Measurements from ENCODE around the gene PELI2. TPM values are rescaled to one million over a fixed set of nuclear protein-coding genes. Genes with fewer than 3 reads are reported as not detected.

PELI2 gene
- total and polyA plus RNA-seq, 2 experiments from 2014 or later = 8.0 to 24.5 TPM

GRCh38 chr14:56297449-56297848 is 179.2 kb downstream of the PELI2 start:
- no peak for TF ChIP-seq NANOG (IDR thresholded peaks at IDR 0.05; ENCODE audit: borderline replicate concordance)
- no peak for TF ChIP-seq REST (IDR thresholded peaks at IDR 0.05; ENCODE audit: unreplicated experiment)
- TF ChIP-seq ZNF331 (CRISPR knock-in tag; IDR thresholded peaks at IDR 0.05; ENCODE audit: low read depth) = no peak
- TF ChIP-seq ZNF462 (CRISPR knock-in tag; IDR thresholded peaks at IDR 0.05) = no peak
- TF ChIP-seq CTCF (conservative IDR thresholded peaks at IDR 0.05; ENCODE audit: low read depth in 2 of 2) = no peak
- TF ChIP-seq EZH2 (IDR thresholded peaks at IDR 0.05; ENCODE audit: low read depth, unreplicated experiment) = no peak
- no peak for TF ChIP-seq CREB1 (CRISPR knock-in tag; IDR thresholded peaks at IDR 0.05; ENCODE audit: low read depth)
- TF ChIP-seq JUNB (IDR thresholded peaks at IDR 0.05; ENCODE audit: unreplicated experiment) = no peak
- no peak for TF ChIP-seq POLR2AphosphoS5 (IDR thresholded peaks at IDR 0.05; ENCODE audit: low read depth)
- TF ChIP-seq ZNF114 (CRISPR knock-in tag; IDR thresholded peaks at IDR 0.05) = no peak
- no peak for TF ChIP-seq EZH2phosphoT487 (IDR thresholded peaks at IDR 0.05; ENCODE audit: unreplicated experiment)
- no peak for TF ChIP-seq ETS1 (IDR thresholded peaks at IDR 0.05)
- TF ChIP-seq STAT1 (IDR thresholded peaks at IDR 0.05; ENCODE audit: unreplicated experiment) = no peak
- H3K4me3 ChIP-seq = no peak overlapping the region
- H3K36me3 Mint-ChIP-seq (ENCODE audit: low read depth) = no peaks in the 10 kb centered on the region; the same call in 2 of the 3 replicates
- H3K4me1 ChIP-seq (ENCODE audit: insufficient read depth) = peaks cover 5% of the 10 kb centered on the region; the same call in 1 of the 2 replicates
- H3K4me2 ChIP-seq = no peak overlapping the region
- H2AFZ ChIP-seq = no peak overlapping the region
- H3K4me1 Mint-ChIP-seq = peaks cover 5% of the 10 kb centered on the region; the same call in 1 of the 3 replicates
- no peaks in the 10 kb centered on the region for H3K27me3 ChIP-seq (ENCODE audit: insufficient read depth)
- ATAC-seq = no peak
- H3K4me3 Mint-ChIP-seq = no peak overlapping the region
- H3F3A ChIP-seq (replicated peaks; ENCODE audit: low read depth) = no peaks in the 10 kb centered on the region
- peaks cover 5% of the 10 kb centered on the region for H4K20me1 ChIP-seq (replicated peaks; ENCODE audit: insufficient read depth)
- no peak for DNase-seq (ENCODE audit: low spot score)
- H3K27ac ChIP-seq (ENCODE audit: low read depth) = no peak overlapping the region
- H3K27me3 Mint-ChIP-seq (ENCODE audit: insufficient read depth, low read depth, poor library complexity) = no peaks in the 10 kb centered on the region
- no peaks in the 10 kb centered on the region for H3K79me2 ChIP-seq (replicated peaks; ENCODE audit: insufficient read depth)
- no peaks in the 10 kb centered on the region for H3K9me2 ChIP-seq (ENCODE audit: insufficient read depth)
- H3K36me3 ChIP-seq (ENCODE audit: insufficient read depth) = no peaks in the 10 kb centered on the region
- no peaks in the 10 kb centered on the region for H3K9me3 Mint-ChIP-seq
- H3K27ac Mint-ChIP-seq = no peak overlapping the region

Data from GM23338 (cell line).